Fibroblast of lung (primary cell): ENCODE data around the gene CAMK2B.

ENCODE experiments used
- EZH2 ChIP-seq: IDR thresholded peaks from 2 replicates; pipeline ENCODE4 v1.5.1; 2012; ENCODE audit warnings: low read length, control low read depth, mild to moderate bottlenecking; ENCODE audit errors: missing control alignments
- TF ChIP-seq, protein P1 (sequence below), 2 donors: IDR thresholded peaks in 1 of 2; conservative IDR thresholded peaks in 1 of 2; 1 replicate in 1 of 2; 2 replicates in 1 of 2; pipeline ENCODE4 v1.5.1; 2011 to 2012; ENCODE audit warnings: low read length in 2 of 2, control low read depth in 1 of 2, inconsistent platforms in 1 of 2, low read depth in 1 of 2, mild to moderate bottlenecking in 1 of 2

- TF ChIP-seq, protein P1, sequence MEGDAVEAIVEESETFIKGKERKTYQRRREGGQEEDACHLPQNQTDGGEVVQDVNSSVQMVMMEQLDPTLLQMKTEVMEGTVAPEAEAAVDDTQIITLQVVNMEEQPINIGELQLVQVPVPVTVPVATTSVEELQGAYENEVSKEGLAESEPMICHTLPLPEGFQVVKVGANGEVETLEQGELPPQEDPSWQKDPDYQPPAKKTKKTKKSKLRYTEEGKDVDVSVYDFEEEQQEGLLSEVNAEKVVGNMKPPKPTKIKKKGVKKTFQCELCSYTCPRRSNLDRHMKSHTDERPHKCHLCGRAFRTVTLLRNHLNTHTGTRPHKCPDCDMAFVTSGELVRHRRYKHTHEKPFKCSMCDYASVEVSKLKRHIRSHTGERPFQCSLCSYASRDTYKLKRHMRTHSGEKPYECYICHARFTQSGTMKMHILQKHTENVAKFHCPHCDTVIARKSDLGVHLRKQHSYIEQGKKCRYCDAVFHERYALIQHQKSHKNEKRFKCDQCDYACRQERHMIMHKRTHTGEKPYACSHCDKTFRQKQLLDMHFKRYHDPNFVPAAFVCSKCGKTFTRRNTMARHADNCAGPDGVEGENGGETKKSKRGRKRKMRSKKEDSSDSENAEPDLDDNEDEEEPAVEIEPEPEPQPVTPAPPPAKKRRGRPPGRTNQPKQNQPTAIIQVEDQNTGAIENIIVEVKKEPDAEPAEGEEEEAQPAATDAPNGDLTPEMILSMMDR (conservative IDR thresholded peaks at IDR 0.05 in 1 of 2, IDR thresholded peaks at IDR 0.05 in 1 of 2; ENCODE audit: low read depth in 1 of 2, low read length in 2 of 2): no peak
- TF ChIP-seq EZH2: no peak
These were observed 52.9 kb downstream of the CAMK2B start for GRCh38 chr7:44272456-44272855.
